ENCODE measurements around the gene VPS37C. TPM values are rescaled to one million over a fixed set of nuclear protein-coding genes. Genes with fewer than 3 reads are reported as not detected.

The VPS37C gene
- total RNA-seq, 1 experiment from 2014 or later, result 19.0 TPM

- H2BK20ac ChIP-seq (ENCODE audit: low read depth, low read length, poor library complexity, severe bottlenecking), result no peak overlapping the region
- H3K9ac ChIP-seq (ENCODE audit: extremely low read depth, insufficient read length, low read length), result no peak overlapping the region
- no peak overlapping the region for H4K8ac ChIP-seq (replicated peaks; ENCODE audit: insufficient read length, low read depth, low read length)
- Mint-ChIP-seq H3K4me1 (peaks cover 7 to 13% of the 10 kb centered on the region in 2 experiments), H3K27me3 (ENCODE audit: low read depth) (peaks cover 19% of the 10 kb centered on the region), H3K9me3 (peaks cover 11 to 17% of the 10 kb centered on the region in 2 experiments), H3K27ac (no peak overlapping the region; a peak in 1 of 7 replicates), H3K4me3 (no peak overlapping the region), H3K36me3 (ENCODE audit: insufficient read depth in 1 of 3, low read depth in 3 of 3) (peaks cover 0 to 8% (median 0%) of the 10 kb centered on the region in 3 experiments; a peak in 2 of 7 replicates)
- WGBS (ENCODE audit: extremely low coverage, insufficient read length, low lambda C conversion rate), result no CpG with 5 or more reads among the region's 9 CpGs
- no peak for TF ChIP-seq CTCF (conservative IDR thresholded peaks at IDR 0.05)
- no peaks in the 10 kb centered on the region for H3K79me2 ChIP-seq (ENCODE audit: insufficient read depth, low read length)
- H3K27me3 ChIP-seq (ENCODE audit: insufficient read depth, low read length), result no peaks in the 10 kb centered on the region
- H4K5ac ChIP-seq (ENCODE audit: insufficient read length, low read depth, low read length), result no peak overlapping the region
- no peak overlapping the region for H2BK120ac ChIP-seq (ENCODE audit: low read depth, low read length, poor library complexity, severe bottlenecking)
- no peak overlapping the region for H2BK15ac ChIP-seq (ENCODE audit: low read depth, low read length)
- H3K23ac ChIP-seq (ENCODE audit: insufficient read length, low read depth, low read length), result no peak overlapping the region
- no peaks in the 10 kb centered on the region for H3K9me3 ChIP-seq (ENCODE audit: control insufficient read depth, low read depth, low read length)
- H3K4ac ChIP-seq (ENCODE audit: low read depth, low read length), result no peak overlapping the region
- no peak overlapping the region for H2AFZ ChIP-seq (ENCODE audit: low read length)
- no peak overlapping the region for H2AK5ac ChIP-seq (ENCODE audit: insufficient read length, low read length)
- no peak overlapping the region for H3K14ac ChIP-seq (ENCODE audit: insufficient read depth, low read length)
- H3K56ac ChIP-seq (ENCODE audit: insufficient read length, low read depth, low read length), result no peak overlapping the region
- no peak overlapping the region for H3K4me2 ChIP-seq (ENCODE audit: insufficient read depth, insufficient read length, low read length)
- H4K91ac ChIP-seq (ENCODE audit: insufficient read length, low read depth, low read length), result no peak overlapping the region
- no peaks in the 10 kb centered on the region for H3K23me2 ChIP-seq (ENCODE audit: insufficient read length, low read depth, low read length, poor library complexity, severe bottlenecking)
- H3K18ac ChIP-seq (ENCODE audit: insufficient read length, low read depth, low read length), result no peak overlapping the region
- no peak overlapping the region for H2BK12ac ChIP-seq (ENCODE audit: insufficient read length, low read depth, low read length)
- no peaks in the 10 kb centered on the region for H4K20me1 ChIP-seq (ENCODE audit: control insufficient read depth, insufficient read depth, insufficient read length)
- no peaks in the 10 kb centered on the region for H3K79me1 ChIP-seq (ENCODE audit: insufficient read depth, low read depth, low read length, poor library complexity, severe bottlenecking)
- no peaks in the 10 kb centered on the region for H3K4me1 ChIP-seq (ENCODE audit: insufficient read depth, low read length)
- H2BK5ac ChIP-seq (ENCODE audit: insufficient read length, low read length), result no peak overlapping the region
- DNase-seq, result no peak
- no peak overlapping the region for H3T11ph ChIP-seq (ENCODE audit: low read length)
- H3K27ac ChIP-seq (ENCODE audit: insufficient read length, low read depth, low read length), result no peak overlapping the region
Observed at GRCh38 chr11:61090982-61091372, 70.2 kb downstream of the VPS37C start.
